Epithelial cell of proximal tubule (primary cell): ENCODE results near the gene LY6G5C. TPM values are rescaled to one million over a fixed set of nuclear protein-coding genes. Genes with fewer than 3 reads are reported as not detected.
A peak's percentile ranks its signal among the peaks of the same experiment; 100 is the strongest.

Source experiments
- DNase-seq: peaks from one replicate; pipeline ENCODE4 v3.0.0-alpha.2; 2011; ENCODE audit warnings: low read depth
- H3K4me3 ChIP-seq: 2 replicates; pipeline ENCODE4 v1.5.1; 2011; ENCODE audit warnings: low read depth, mild to moderate bottlenecking, low read length
- total RNA-seq: library from RNA; depleted of rRNA; stranded (reverse); fragments of >200 nt; gene quantifications from 2 replicates; pipeline ENCODE4 v1.2.3, GENCODE V29; 2015
- TF ChIP-seq, protein P1 (sequence below): conservative IDR thresholded peaks from 2 replicates; pipeline ENCODE4 v1.5.1; 2012; ENCODE audit warnings: low read depth, mild to moderate bottlenecking, low read length

LY6G5C gene
- total RNA-seq, 1 donor from 2014 or later = 1.1 TPM

- TF ChIP-seq, protein P1, sequence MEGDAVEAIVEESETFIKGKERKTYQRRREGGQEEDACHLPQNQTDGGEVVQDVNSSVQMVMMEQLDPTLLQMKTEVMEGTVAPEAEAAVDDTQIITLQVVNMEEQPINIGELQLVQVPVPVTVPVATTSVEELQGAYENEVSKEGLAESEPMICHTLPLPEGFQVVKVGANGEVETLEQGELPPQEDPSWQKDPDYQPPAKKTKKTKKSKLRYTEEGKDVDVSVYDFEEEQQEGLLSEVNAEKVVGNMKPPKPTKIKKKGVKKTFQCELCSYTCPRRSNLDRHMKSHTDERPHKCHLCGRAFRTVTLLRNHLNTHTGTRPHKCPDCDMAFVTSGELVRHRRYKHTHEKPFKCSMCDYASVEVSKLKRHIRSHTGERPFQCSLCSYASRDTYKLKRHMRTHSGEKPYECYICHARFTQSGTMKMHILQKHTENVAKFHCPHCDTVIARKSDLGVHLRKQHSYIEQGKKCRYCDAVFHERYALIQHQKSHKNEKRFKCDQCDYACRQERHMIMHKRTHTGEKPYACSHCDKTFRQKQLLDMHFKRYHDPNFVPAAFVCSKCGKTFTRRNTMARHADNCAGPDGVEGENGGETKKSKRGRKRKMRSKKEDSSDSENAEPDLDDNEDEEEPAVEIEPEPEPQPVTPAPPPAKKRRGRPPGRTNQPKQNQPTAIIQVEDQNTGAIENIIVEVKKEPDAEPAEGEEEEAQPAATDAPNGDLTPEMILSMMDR = no peak
- no peak for DNase-seq
- peak overlapping the region; percentile 85 for H3K4me3 ChIP-seq
Observed at GRCh38 chr6:31661262-31662123, 19.4 kb downstream of the LY6G5C start.

DNA sequence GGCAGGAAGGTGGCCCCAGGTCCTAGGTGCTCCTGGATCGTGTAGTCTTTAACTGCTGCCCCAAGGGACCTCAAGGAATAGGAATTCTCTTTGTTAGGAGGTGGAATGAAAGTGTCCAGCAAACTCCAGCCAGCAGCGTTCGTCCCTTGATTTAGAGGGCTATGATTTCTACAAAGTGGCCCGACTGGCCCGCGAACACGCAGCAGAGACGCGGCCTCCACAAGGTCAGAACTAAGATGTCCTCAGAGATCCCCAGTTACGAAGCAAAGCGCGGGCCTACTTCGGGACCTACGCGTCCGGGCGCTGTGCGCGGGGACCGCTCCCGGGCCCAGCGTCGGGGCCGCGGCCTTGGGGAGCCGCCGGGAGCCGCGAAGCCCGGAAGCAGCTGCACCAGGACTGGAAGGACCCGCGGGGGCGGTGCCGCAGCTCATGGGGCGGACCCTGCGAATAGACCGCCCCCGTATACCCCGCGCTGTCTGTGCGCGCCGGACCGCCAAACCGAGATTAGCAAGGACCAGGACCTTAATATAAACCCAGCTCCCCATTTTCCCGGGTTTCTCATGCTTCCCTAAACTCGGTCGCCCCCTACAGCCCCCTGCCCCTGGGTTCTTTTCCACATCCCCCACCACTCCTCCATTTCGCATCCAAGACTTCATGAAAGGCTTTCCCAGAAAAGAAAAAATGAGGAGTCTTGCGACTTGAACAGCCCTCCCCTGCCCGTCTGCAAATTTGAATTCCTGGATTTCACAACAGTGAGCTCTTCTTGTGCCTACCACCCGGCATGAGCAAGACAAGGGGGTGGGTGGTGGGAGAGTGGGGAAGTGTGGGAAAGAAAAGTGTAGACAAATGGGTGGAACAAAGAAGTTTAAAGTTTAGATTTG is 20.2 kb downstream of the LY6G5C start, which contains the start of gene C6orf47:
TSS of gene C6orf47 (minus strand) at position 398 of the 881 bp plus-strand sequence. CDS start 831 bp downstream, outside the sequence.
- no peak for DNase-seq
- TF ChIP-seq, protein P1 = no peak

DNA sequence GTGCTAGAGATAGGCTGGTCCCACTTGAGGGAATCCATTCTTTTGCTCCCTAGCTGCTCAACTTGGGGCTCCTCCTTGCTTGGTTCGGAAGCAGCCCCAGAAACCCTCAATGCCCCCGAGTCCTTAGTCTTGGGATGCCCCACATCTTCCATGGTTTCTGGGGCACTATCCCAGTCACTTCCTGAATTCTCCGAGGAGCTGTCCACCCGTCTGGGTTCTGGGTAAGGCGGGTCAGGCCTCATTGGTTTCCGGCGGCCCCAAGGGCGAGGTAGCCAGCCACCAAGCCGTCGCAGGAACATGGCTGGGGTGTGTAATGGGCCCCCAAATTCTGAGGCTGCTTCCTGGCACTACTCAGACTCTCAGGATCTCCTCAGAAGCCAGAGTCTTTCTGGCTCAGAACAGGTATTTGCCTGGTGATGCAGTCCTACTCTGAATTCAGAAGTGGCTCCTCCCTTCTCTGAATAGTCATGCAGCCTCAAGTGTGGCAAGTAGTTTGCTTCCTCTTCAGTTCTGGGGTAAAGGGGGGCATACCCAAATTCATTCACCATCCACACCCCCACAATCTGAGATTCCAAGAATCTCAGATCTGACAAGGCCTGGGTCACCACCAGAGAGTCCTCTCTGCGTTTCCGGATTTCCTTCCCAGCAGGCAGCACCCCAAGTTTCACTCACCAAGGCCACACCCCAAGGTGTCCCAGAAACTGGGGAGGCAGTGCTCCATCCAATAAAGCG is 21.1 kb downstream of the LY6G5C start:
- TF ChIP-seq, protein P1 = no peak
- no peak for DNase-seq
- peak overlapping the region; percentile 85 for H3K4me3 ChIP-seq

More for the DNA sequence above, 20.2 kb downstream of the LY6G5C start, which contains the start of gene C6orf47:
- H3K4me3 ChIP-seq = peak within 1 kb of the TSS; percentile 85

- no peak for DNase-seq
- peak overlapping the region; percentile 85 for H3K4me3 ChIP-seq
- TF ChIP-seq, protein P1 = no peak
Observed at GRCh38 chr6:31658983-31659648, 21.8 kb downstream of the LY6G5C start.

- no peak for DNase-seq
- TF ChIP-seq, protein P1 = no peak
- H3K4me3 ChIP-seq = peak overlapping the region; percentile 5
Observed at GRCh38 chr6:31658158-31658688, 22.6 kb downstream of the LY6G5C start.
